EH (cell line): ENCODE measurements around the gene JUP.

Experiments used
- DNase-seq: peaks from one replicate; pipeline ENCODE4 v3.0.0-alpha.2; 2015; ENCODE audit warnings: low read depth

JUP gene

GRCh38 chr17:41758601-41759000 lies 27.9 kb downstream of the JUP start:
- no peak for DNase-seq

GRCh38 chr17:41754066-41754465 lies 32.4 kb downstream of the JUP start:
- no peak for DNase-seq

- DNase-seq: no peak
Observed at GRCh38 chr17:41751288-41751687, 35.2 kb downstream of the JUP start.

- DNase-seq: no peak
Observed at GRCh38 chr17:41750862-41751261, 35.6 kb downstream of the JUP start.

- no peak for DNase-seq
Observed at GRCh38 chr17:41748275-41748674, 38.2 kb downstream of the JUP start.

GRCh38 chr17:41741709-41742108 lies 44.8 kb downstream of the JUP start:
- no peak for DNase-seq

GRCh38 chr17:41740506-41740905 lies 46.0 kb downstream of the JUP start:
- DNase-seq: no peak

GRCh38 chr17:41739661-41740352 lies 46.7 kb downstream of the JUP start:
- peak; percentile 80 for DNase-seq

- DNase-seq: no peak
Observed at GRCh38 chr17:41738801-41739112, 47.8 kb downstream of the JUP start.

- DNase-seq: peak; percentile 79
Observed at GRCh38 chr17:41738077-41738800, 48.3 kb downstream of the JUP start.

- DNase-seq: no peak
Observed at GRCh38 chr17:41737680-41738023, 48.9 kb downstream of the JUP start.

- DNase-seq: no peak
Observed at GRCh38 chr17:41736983-41737679, 49.4 kb downstream of the JUP start.

- no peak for DNase-seq
Observed at GRCh38 chr17:41735744-41736143, 50.8 kb downstream of the JUP start.

GRCh38 chr17:41734949-41735313 lies 51.6 kb downstream of the JUP start:
- no peak for DNase-seq

- DNase-seq: peak; percentile 41
Observed at GRCh38 chr17:41734139-41734948, 52.2 kb downstream of the JUP start, which contains the start of gene HAP1. Gene HAP1 (minus strand): TSS chr17:41734643. CDS start chr17:41734634, 9 bp downstream.

GRCh38 chr17:41733348-41734138 lies 53.0 kb downstream of the JUP start:
- no peak for DNase-seq

GRCh38 chr17:41731836-41732235 lies 54.7 kb downstream of the JUP start:
- DNase-seq: no peak

- no peak for DNase-seq
Observed at GRCh38 chr17:41730479-41730878, 56.0 kb downstream of the JUP start.

GRCh38 chr17:41728056-41728455 lies 58.5 kb downstream of the JUP start:
- DNase-seq: no peak

GRCh38 chr17:41725134-41725533 lies 61.4 kb downstream of the JUP start:
- no peak for DNase-seq

- no peak for DNase-seq
Observed at GRCh38 chr17:41724476-41725050, 61.9 kb downstream of the JUP start.
